Astrocyte (in vitro differentiated cells and primary cell): Measurements from ENCODE around the gene ARRB1. TPM values are rescaled to one million over a fixed set of nuclear protein-coding genes. Genes with fewer than 3 reads are reported as not detected.

Source experiments
- DNase-seq: peaks from one replicate; pipeline ENCODE4 v3.0.0-alpha.2; 2010; ENCODE audit warnings: low read depth
- FAIRE-seq: peaks from 2 replicates; lab custom pipeline; 2011; peaks lifted over from hg19 to GRCh38; lab: Jason Lieb, UNC
- H2AFZ ChIP-seq: 2 replicates; pipeline ENCODE4 v1.6.0; 2012; ENCODE audit warnings: low read depth, low read length, inconsistent platforms
- H3K27ac ChIP-seq: 2 replicates; pipeline ENCODE4 v1.5.1; 2011; ENCODE audit warnings: low read depth, low read length, inconsistent platforms
- H3K27me3 ChIP-seq: 2 replicates; pipeline ENCODE4 v1.6.0; 2011; ENCODE audit warnings: low read length, inconsistent platforms; ENCODE audit not compliant: insufficient read depth
- H3K36me3 ChIP-seq: 2 replicates; pipeline ENCODE4 v1.5.1; 2011; ENCODE audit warnings: low read length, inconsistent platforms; ENCODE audit not compliant: insufficient read depth
- H3K4me1 ChIP-seq: 2 replicates; pipeline ENCODE4 v1.5.1; 2011; ENCODE audit warnings: low read length, inconsistent platforms; ENCODE audit not compliant: insufficient read depth
- H3K4me2 ChIP-seq: 2 replicates; pipeline ENCODE4 v1.6.0; 2012; ENCODE audit warnings: low read length, inconsistent platforms
- H3K4me3 ChIP-seq: 2 replicates; pipeline ENCODE4 v1.5.1; 2011; ENCODE audit warnings: low read depth, mild to moderate bottlenecking, low read length, inconsistent platforms; ENCODE audit not compliant: insufficient read depth
- H3K79me2 ChIP-seq: 2 replicates; pipeline ENCODE4 v1.6.0; 2012; ENCODE audit warnings: mild to moderate bottlenecking, low read length, inconsistent platforms; ENCODE audit not compliant: insufficient read depth
- H3K9ac ChIP-seq: 2 replicates; pipeline ENCODE4 v1.6.0; 2012; ENCODE audit warnings: mild to moderate bottlenecking, low read length, inconsistent platforms
- H3K9me3 ChIP-seq: 2 replicates; pipeline ENCODE4 v1.5.1; 2012; ENCODE audit warnings: low read depth, mild to moderate bottlenecking, low read length, inconsistent platforms; ENCODE audit not compliant: insufficient read depth
- H4K20me1 ChIP-seq: 2 replicates; pipeline ENCODE4 v1.6.0; 2012; ENCODE audit warnings: low read length, inconsistent platforms; ENCODE audit not compliant: insufficient read depth
- H3K27ac Mint-ChIP-seq: one replicate; pipeline ENCODE4 v1.8.0; 2021; ENCODE audit warnings: mild to moderate bottlenecking, mixed read lengths; ENCODE audit not compliant: unreplicated experiment
- H3K27me3 Mint-ChIP-seq: one replicate; pipeline ENCODE4 v1.8.0; 2021; ENCODE audit warnings: low read depth, mixed read lengths; ENCODE audit not compliant: unreplicated experiment
- H3K36me3 Mint-ChIP-seq: one replicate; pipeline ENCODE4 v1.8.0; 2021; ENCODE audit warnings: low read depth, mixed read lengths; ENCODE audit not compliant: unreplicated experiment
- H3K4me1 Mint-ChIP-seq: one replicate; pipeline ENCODE4 v1.8.0; 2021; ENCODE audit warnings: low read depth, mixed read lengths; ENCODE audit not compliant: unreplicated experiment
- H3K4me3 Mint-ChIP-seq: one replicate; pipeline ENCODE4 v1.8.0; 2021; ENCODE audit warnings: mild to moderate bottlenecking, moderate library complexity, mixed read lengths; ENCODE audit not compliant: unreplicated experiment
- H3K9me3 Mint-ChIP-seq: one replicate; pipeline ENCODE4 v1.8.0; 2021; ENCODE audit warnings: mild to moderate bottlenecking, mixed read lengths; ENCODE audit not compliant: unreplicated experiment
- EZH2 ChIP-seq: IDR thresholded peaks from 2 replicates; pipeline ENCODE4 v1.6.1; 2012; ENCODE audit warnings: mild to moderate bottlenecking, low read length, inconsistent platforms; ENCODE audit not compliant: insufficient read depth
- total RNA-seq: library from RNA; stranded (reverse); gene quantifications from 2 replicates; pipeline ENCODE4 v1.2.1, GENCODE V29; 2021
- TF ChIP-seq, protein P1 (sequence below): IDR thresholded peaks from 2 replicates; pipeline ENCODE4 v1.5.1; 2011; ENCODE audit warnings: low read depth, mild to moderate bottlenecking, inconsistent platforms, low read length, moderate library complexity; ENCODE audit not compliant: insufficient read depth

ARRB1 gene
- total RNA-seq, 1 donor from 2014 or later, result 28.5 TPM

DNA sequence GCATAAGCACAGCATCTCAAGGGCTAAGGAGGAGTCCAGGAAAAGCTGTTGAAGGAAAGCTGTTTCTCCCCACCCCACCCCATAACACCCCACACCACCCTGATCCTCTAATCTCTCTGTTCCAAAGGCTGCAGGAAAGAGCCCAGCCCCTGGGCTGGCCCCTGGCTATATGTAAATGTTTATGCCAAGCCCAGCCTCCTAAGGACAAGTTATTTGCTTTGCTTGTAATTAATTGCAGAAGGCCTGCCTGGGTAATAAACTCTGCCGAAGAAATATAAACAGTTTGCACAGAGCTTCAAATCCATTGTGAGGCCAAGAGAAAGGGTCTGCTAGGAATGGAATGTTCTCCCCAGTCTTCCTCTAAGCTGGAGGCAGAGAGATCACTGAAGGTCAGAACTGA lies 21.2 kb downstream of the ARRB1 start:
- DNase-seq (no peak), FAIRE-seq (no peak)
- Histone ChIP-seq H3K79me2 (no peaks in the 10 kb centered on the region), H2AFZ (no peak overlapping the region), H3K27me3 (no peaks in the 10 kb centered on the region), H3K4me1 (peaks cover 24% of the 10 kb centered on the region), H3K4me3 (no peak overlapping the region), H3K4me2 (no peak overlapping the region), H3K36me3 (no peaks in the 10 kb centered on the region), H3K9me3 (no peaks in the 10 kb centered on the region), H4K20me1 (no peaks in the 10 kb centered on the region), H3K9ac (no peak overlapping the region), H3K27ac (no peak overlapping the region)
- Mint-ChIP-seq H3K4me1 (peaks cover 48% of the 10 kb centered on the region), H3K36me3 (peaks cover 5% of the 10 kb centered on the region), H3K27ac (no peak overlapping the region), H3K4me3 (no peak overlapping the region), H3K9me3 (no peaks in the 10 kb centered on the region), H3K27me3 (no peaks in the 10 kb centered on the region)
- no peak for TF ChIP-seq EZH2
- TF ChIP-seq, protein P1, sequence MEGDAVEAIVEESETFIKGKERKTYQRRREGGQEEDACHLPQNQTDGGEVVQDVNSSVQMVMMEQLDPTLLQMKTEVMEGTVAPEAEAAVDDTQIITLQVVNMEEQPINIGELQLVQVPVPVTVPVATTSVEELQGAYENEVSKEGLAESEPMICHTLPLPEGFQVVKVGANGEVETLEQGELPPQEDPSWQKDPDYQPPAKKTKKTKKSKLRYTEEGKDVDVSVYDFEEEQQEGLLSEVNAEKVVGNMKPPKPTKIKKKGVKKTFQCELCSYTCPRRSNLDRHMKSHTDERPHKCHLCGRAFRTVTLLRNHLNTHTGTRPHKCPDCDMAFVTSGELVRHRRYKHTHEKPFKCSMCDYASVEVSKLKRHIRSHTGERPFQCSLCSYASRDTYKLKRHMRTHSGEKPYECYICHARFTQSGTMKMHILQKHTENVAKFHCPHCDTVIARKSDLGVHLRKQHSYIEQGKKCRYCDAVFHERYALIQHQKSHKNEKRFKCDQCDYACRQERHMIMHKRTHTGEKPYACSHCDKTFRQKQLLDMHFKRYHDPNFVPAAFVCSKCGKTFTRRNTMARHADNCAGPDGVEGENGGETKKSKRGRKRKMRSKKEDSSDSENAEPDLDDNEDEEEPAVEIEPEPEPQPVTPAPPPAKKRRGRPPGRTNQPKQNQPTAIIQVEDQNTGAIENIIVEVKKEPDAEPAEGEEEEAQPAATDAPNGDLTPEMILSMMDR, result no peak

DNA sequence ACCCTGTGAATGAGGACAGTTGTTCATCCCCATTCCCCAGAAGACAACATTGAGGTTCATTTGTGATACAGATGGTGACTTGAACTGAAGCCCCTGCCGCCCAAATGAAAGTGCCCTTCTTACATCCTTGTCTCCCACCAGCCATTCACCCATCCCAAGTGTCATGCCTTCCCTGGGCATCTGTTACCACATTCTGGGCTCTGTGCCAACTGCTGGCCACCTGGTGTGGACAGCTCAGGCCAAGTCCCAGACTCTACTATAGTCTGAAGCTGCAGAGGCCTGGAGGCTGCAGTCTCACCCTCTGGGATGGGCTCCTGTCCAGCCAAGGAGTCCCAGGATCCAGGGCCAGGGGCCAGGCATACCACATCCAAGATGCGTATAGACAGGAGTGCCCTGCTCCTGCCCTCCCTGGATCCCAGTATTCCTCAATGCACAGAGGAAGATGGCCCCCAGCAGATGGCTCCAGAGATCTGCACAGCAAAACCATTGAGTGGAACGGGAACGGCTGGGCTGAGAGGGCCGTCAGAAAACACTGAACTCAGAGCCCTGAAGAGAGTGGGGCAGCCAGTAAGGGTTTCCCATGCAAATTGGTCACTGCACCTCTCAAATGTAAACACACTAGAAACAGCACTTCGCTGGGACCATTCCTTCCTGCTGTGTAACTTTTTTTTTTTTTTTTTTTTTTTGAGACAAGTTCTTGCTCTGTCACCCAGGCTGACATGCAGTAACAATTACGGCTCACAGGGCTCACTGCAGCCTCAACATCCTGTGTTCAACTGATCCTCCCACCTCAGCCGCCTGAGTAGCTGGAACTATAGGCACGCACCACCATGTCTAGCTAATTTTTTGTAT lies 22.8 kb downstream of the ARRB1 start:
- Mint-ChIP-seq H3K4me1 (peaks cover 42% of the 10 kb centered on the region), H3K27ac (no peak overlapping the region), H3K36me3 (peaks cover 2% of the 10 kb centered on the region), H3K27me3 (no peaks in the 10 kb centered on the region), H3K4me3 (no peak overlapping the region), H3K9me3 (no peaks in the 10 kb centered on the region)
- FAIRE-seq (no peak), DNase-seq (peak; percentile 58)
- Histone ChIP-seq H3K36me3 (no peaks in the 10 kb centered on the region), H3K9me3 (no peaks in the 10 kb centered on the region), H3K79me2 (no peaks in the 10 kb centered on the region), H3K9ac (no peak overlapping the region), H3K4me2 (no peak overlapping the region), H3K4me3 (no peak overlapping the region), H3K27ac (no peak overlapping the region), H3K4me1 (peaks cover 24% of the 10 kb centered on the region), H3K27me3 (no peaks in the 10 kb centered on the region), H2AFZ (peak overlapping the region; percentile 6), H4K20me1 (no peaks in the 10 kb centered on the region)
- TF ChIP-seq EZH2, result no peak
- TF ChIP-seq, protein P1, result peak; percentile 34

DNA sequence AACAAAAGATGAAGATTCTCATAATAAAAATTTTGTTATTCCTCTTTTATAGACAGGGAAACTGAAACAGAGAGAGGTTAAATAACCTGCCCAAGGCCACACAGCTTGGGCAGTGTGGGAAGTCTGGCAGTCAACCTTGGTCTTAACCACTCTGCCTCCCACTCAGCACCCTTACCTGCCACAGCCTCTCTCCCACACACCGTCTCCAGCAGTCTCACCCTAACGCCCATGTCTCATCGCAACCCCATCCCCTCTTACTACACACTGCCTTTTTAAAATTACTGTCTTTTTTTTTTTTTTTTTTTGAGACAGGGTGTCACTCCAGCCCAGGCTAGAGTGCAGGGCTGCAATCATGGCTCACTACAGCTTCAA lies 25.0 kb downstream of the ARRB1 start:
- Histone ChIP-seq H3K9ac (peak overlapping the region; percentile 18), H4K20me1 (no peaks in the 10 kb centered on the region), H2AFZ (no peak overlapping the region), H3K9me3 (no peaks in the 10 kb centered on the region), H3K79me2 (no peaks in the 10 kb centered on the region), H3K4me3 (no peak overlapping the region), H3K36me3 (no peaks in the 10 kb centered on the region), H3K27me3 (no peaks in the 10 kb centered on the region), H3K4me2 (peak overlapping the region; percentile 67), H3K27ac (peak overlapping the region; percentile 50), H3K4me1 (peaks cover 24% of the 10 kb centered on the region)
- peak overlapping the region; percentile 91 for H3K27ac Mint-ChIP-seq
- DNase-seq (no peak), FAIRE-seq (no peak)
- H3K4me3 Mint-ChIP-seq, result no peak overlapping the region
- no peaks in the 10 kb centered on the region for H3K9me3 Mint-ChIP-seq
- no peaks in the 10 kb centered on the region for H3K27me3 Mint-ChIP-seq
- H3K4me1 Mint-ChIP-seq, result peaks cover 35% of the 10 kb centered on the region
- no peak for TF ChIP-seq EZH2
- TF ChIP-seq, protein P1, result no peak
- H3K36me3 Mint-ChIP-seq, result peaks cover 3% of the 10 kb centered on the region
